Limb (tissue), 2 donors: ENCODE measurements around the gene CHST3.

ENCODE experiments used
- DNase-seq, 2 donors: peaks; one replicate each; pipeline ENCODE4 v3.0.0-alpha.2; 2016; ENCODE audit errors: extremely low spot score in 2 of 2

The CHST3 gene

DNA sequence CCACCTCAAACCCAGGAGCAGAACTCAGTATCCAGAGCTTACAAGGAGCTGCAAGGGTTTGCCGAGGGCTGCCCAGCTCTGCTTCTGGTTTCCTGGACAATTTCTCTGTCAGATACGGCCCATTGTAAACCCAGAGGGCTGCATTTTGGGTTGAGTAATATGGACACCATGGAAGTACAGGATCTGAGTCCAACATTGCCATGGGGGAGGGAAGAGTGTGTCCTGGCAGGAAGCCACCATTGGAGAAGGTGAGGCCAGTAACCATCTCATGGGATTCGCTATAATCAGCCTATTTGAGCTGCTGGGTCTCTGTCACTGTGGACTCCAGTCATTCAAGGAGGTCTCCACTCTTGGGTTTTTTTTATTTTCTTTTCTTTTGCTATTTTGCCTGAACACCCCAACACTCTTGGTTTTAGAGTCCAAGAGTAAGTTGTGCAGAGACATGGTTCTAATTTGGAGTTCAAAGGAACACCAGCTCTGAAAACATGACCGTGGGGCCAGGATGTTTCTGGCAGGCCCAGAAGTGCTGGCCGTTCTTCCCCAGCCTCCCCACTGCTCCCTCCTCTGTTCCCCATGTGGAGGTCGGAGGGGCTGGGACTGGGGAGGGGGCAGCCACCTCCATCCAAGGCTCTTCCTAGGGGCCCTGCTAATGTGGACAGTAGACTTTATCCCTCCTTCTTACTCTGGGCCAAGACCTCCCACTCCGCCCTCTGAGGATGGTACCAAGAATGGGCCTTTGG is 46.2 kb downstream of the CHST3 start:
- no peak for DNase-seq

GRCh38 chr10:72011016-72011415 is 46.8 kb downstream of the CHST3 start:
- no peak for DNase-seq

DNA sequence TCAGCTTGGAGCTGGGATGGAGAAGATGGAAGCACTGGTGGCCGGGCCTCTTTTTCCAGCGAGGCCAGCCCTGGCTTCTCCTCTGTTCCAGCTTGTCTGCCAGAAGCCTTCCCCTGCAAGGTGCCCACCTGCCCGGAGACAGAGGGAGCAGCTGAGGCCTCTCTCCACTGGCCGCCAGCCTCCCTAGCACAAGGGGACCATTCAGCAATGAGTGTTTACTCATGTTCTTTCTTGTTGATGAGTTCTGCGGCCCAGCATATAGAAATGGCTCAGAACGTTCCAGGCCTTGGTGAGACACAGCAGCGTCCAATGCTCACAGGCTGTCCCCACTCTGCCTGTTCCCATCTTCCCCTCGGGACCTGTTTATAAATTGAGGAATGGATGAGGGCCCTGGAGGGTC is 47.3 kb downstream of the CHST3 start:
- no peak for DNase-seq

GRCh38 chr10:72011976-72012512 is 47.8 kb downstream of the CHST3 start:
- no peak for DNase-seq

GRCh38 chr10:72012796-72013195 is 48.6 kb downstream of the CHST3 start:
- DNase-seq, result no peak

- DNase-seq, result no peak
Observed at GRCh38 chr10:72013202-72013945, 49.2 kb downstream of the CHST3 start.

- DNase-seq, result no peak
Observed at GRCh38 chr10:72014197-72014596, 50.0 kb downstream of the CHST3 start.

GRCh38 chr10:72014785-72015480 is 50.7 kb downstream of the CHST3 start:
- DNase-seq, result no peak

- DNase-seq, result no peak
Observed at GRCh38 chr10:72015841-72016240, 51.6 kb downstream of the CHST3 start.

DNA sequence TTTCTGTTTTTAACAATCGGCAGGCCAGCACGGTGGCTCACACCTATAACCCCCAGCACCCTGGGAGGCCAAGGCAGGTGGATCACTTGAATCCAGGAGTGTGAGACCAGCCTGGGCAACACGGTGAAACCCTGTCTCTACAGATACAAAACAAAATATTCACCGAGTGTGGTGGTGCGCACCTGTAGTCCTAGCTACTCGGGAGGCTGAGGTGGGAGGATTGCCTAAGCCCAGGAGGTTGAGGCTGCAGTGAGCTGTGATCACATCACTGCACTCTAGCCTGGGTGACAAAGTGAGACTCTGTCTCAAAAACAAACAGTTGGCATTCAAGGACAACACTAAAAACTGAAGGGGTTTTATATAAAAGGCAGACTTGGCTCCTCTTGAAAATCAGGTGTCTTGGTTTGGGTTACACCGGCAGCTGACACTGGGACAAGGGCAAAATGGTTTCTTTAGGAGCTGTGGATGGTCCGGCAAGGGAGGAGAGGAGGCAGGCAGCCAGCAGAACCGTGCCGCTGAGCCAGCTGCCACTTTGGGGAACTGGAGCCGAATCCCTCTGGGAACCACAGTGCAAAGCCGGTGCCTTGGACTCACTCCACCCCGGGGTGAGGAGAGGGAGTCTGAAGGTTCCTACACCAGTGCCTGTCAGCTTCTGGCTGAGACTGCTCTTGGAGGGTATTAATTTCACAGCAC is 52.6 kb downstream of the CHST3 start:
- DNase-seq, result no peak

- no peak for DNase-seq
Observed at GRCh38 chr10:72019085-72019876, 55.1 kb downstream of the CHST3 start.

DNA sequence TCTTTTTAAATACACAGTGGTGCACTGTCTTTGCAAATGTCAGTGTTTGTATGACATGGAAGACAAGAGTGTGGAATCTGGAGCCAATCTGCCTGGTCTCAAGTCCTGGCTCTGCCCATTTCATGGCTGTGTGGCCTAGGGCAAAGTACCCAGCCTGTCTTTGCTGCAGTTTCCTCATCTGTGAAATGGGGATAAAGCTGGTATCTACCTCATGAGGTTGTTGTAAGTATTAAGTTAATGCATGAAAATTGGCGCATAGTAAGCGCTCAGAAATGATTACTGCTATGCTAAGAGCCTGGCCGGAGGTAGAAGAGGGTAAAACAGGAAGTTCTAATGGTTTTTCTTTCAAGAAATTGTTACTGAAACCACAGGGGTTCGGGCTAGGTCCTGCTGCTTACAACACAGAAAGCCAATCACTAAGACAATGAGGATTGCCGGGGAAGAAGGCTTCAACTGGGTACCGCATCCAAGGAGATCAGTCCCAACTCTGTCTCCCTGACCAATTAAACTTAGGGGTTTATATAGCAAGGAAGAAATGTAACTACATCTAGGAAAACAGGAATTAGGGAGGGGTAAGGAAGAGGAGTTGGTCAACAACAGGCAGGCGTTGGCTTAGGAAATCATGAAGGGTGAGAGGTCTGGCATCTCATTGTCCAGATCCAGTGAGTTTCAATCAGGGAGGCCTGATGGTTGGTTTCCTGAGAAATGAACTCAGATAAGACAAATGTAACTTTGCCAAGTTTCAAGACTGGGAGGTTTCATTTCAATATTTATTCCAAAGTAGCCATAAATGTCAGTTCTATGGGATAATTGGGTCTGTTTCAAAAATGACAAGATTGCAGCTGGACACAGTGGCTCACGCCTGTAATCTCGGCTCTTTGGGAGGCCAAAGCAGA is 57.0 kb downstream of the CHST3 start:
- DNase-seq, result no peak

- DNase-seq, result no peak
Observed at GRCh38 chr10:72022228-72022627, 58.0 kb downstream of the CHST3 start.

DNA sequence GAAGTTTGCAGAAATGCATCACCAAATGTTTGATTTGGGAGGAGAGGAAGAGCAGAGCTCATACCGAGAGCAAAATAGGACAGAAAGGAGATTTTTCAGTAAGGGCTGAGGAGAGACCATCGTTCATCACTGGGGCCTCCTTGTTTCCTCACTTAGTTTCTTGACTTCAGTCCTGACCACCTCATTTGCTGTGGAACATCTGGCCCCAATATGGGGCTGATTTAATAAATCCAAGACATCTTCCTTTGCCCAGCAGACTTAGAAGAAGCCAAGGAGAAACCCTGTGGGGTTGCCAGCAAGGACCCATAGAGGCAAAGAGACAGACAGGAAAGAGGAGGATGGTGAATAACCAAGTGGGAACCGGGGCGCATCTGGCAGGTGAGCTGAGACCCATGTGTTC is 60.4 kb downstream of the CHST3 start:
- no peak for DNase-seq

- DNase-seq, result no peak
Observed at GRCh38 chr10:72025400-72025799, 61.2 kb downstream of the CHST3 start.

- no peak for DNase-seq
Observed at GRCh38 chr10:72025832-72026231, 61.6 kb downstream of the CHST3 start.

DNA sequence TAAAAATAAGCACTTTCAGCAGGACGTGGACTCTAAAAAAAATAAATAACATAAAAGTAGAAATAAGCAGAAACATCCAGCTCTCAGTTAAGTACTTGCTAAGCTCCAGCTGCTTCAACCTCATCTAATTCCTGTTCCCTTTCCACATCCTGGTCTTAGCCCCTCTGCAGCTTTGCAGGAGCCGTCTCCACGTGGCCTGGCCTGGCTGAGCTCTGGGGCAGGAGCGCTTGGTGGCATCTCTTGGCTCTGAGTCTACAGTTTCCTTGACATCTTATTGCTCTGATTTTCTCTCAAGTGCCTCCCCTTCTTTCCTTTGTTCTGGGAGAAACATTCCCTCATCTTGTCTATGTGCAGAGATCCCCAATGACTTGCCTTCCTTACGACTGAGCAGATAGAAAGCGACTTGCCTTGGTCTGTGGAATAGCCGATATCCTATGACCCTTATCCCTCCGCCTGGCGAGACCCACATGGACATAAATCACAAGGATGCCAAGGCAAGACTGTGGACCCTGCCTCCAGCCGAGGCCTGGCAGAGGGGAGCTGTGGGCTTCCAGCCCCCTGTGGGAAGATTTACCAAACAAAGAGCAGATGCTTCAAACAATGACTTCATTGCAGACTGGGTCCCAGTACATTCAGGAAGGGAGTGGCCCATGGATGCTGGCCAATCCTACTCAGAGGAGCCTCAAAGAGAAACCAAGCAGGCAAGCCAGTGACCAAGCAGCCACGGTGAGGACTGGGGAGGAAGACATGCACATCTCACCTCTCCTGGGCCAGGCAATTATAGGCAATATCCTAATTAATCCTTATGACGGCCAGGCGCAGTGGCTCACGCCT is 62.3 kb downstream of the CHST3 start:
- no peak for DNase-seq

- no peak for DNase-seq
Observed at GRCh38 chr10:72027498-72027897, 63.3 kb downstream of the CHST3 start.

DNA sequence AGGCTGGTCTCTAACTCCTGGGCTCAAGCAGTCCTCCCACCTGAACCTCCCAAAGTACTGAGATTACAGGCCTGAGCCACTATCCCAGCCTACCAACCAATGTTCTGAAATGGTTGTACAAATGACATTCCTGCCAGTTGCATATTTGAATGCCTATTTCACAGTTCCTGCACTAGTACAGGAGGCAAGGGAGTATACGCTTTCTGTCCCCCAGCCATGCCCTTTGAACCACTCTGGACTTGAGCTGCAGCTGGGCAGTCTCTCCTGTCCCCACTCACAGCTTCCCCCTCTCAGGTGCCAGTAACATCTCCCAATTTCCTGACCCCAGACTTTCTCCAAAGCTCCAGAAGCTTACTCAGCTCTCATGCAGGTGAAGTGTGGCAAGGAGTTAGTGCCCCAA is 65.2 kb downstream of the CHST3 start:
- DNase-seq, result no peak
